RKO (cell line): ENCODE results near the gene SAFB2.

ENCODE experiments used
- DNase-seq: peaks from one replicate; pipeline ENCODE4 v3.0.0-alpha.2; 2016; ENCODE audit warnings: low spot score

SAFB2 gene

DNA sequence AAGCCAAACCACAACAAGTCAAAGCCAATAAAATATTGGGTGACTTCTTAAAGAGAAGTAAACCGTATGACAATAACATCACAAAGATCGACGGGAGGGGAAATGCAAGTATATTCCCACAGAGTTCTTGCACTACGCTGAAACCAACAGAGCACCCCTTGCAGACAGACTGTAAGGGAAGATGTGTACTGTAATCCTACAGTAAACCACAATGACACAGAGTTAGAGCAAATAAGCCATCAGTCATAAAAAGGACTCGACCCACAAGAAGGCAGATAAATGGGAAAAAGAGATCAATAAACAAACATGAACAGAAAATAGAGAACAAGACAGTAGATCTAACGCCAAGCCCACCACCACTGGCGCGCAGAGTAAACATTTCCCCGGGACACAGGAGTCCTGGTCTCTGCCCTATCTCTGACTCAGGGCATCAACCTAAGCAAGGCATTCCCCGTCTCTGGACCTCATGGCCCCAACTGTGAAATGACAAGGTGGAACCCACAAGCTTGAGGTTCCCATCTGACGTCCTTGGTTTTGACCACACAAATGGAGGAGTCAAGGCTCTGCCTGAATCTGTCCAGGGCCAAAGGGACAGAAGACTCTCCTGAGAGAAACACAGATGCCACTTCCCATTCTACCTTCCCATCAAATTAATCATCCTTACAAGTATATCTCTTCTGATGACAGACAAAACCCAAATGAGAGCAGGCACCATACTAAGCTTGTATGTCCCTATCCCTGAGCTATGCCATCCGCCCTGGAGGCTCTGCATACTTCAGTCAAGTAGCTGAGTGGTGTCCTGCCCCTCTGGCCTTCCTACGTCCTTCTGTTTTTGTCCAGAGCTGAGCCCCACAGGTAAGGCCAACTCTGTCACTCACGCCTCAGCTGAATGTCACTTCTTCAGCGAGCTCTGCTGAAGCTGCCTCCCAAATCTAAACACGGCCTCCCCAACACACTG is 15.0 kb downstream of the SAFB2 start:
- no peak for DNase-seq

- DNase-seq, result no peak
Measured at GRCh38 chr19:5605362-5605761, 17.2 kb downstream of the SAFB2 start.

GRCh38 chr19:5603626-5604025 is 18.9 kb downstream of the SAFB2 start:
- DNase-seq, result no peak

DNA sequence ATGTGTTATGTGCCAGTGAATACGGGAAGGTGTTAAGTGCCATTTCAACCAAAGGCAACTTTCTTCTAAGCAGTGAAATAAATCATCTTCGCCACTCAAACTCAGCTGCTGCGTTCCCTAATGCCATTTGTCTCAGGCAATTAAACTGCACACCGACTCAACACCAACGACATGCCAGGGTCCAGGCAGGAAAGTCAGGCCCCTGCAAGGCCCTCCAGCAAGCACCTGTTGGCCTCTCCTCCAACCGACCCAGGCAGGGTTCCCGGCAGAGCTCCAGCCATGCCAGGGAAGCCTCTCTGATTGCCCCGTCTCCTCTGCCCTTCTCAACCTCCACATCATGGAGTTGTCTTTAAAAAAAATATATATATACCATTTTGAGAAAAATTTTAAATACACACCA is 21.8 kb downstream of the SAFB2 start:
- DNase-seq, result no peak

GRCh38 chr19:5595745-5596144 is 26.8 kb downstream of the SAFB2 start:
- DNase-seq, result no peak

- DNase-seq, result no peak
Measured at GRCh38 chr19:5595129-5595528, 27.4 kb downstream of the SAFB2 start.

DNA sequence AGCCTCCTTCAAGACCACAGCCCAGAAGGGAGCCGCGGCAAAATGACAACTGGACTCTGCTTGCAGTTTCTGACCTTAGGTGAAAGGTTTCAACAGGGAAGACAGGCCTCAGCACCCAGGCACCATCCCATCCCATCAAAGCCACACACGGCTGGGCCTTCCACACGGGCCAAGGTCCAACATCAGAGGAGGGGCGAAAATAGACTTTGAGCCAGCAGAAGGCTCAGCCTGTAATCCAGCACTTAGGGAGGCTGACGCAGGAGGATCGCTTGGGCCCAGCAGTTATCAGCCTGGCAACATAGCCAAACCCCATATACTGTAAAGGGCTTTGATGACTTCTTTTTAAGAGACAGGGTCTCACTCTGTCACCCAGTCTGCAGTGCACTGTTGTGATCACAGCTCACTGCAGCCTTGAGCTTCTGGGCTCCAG is 28.0 kb downstream of the SAFB2 start:
- DNase-seq, result no peak

GRCh38 chr19:5593343-5594255 is 29.0 kb downstream of the SAFB2 start:
- no peak for DNase-seq

DNA sequence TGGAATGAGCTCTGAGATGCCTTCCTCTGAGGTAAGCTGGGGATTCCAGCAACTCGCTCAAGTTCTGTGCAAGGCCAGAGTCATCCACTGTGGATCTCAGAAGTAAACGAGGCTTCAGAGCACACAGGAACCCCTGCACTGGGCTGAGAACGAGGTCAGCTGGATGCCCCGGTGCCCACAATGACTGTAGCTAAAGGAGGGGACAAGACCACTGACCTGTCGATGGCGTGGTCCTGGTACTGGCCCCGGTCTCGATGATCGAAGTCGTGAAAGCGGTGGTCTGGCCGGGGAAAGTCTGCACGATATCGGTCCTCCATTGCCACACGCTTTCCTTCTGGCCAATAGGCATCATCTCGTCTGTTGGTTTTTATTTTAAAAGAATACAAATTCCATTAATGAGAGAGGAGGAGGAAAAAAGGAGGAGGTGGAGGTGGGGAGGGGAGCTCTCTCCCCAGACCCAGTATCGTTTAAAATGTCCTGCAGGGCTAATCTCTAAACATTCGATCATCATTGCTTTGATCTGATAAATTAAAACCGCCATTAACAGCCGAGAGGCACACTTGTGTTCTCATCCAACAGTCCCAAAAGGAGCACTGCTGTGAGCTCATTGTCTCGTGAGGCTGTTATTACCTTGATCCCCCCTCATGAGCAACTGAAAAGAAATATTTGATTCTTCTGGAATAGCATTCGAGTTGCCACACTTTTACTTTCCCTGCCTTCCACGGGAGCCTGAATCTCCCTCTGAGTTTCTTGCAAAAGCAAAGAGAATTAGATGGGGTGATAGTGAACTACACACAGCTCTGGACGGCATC is 29.8 kb downstream of the SAFB2 start:
- no peak for DNase-seq

DNA sequence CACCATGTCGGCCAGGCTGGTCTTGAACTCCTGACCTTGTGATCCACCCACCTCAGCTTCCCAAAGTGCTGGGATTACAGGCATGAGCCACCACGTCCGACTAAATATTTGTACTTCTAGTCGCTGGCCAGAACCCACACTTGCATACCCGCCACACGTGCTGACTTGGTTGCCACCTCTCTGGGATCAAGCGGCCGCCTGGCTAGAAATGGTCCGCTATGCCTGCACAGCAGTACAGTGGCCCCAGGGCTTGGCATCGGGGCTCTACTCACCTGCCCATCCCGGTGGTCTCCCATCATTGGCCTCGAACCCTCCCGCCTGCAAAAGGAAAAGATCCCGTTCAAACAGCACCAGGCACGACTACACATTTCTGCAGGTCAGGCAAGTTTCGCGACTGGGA is 31.1 kb downstream of the SAFB2 start:
- DNase-seq, result no peak

DNA sequence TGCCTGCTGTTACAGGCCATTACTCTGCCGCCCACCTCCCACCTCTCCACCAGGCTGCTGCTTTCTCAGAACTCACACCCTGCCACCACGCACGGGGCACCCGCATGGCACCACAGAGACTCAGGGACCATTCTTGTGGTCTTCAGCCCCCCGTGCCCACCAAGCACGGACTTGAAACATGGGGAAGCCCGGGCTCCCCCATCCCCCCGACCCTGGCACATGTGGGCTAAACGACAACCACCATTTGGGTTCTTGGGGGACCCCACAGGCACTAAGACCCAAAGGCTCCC is 31.8 kb downstream of the SAFB2 start:
- DNase-seq, result no peak

GRCh38 chr19:5590151-5590864 is 32.3 kb downstream of the SAFB2 start:
- DNase-seq, result no peak

DNA sequence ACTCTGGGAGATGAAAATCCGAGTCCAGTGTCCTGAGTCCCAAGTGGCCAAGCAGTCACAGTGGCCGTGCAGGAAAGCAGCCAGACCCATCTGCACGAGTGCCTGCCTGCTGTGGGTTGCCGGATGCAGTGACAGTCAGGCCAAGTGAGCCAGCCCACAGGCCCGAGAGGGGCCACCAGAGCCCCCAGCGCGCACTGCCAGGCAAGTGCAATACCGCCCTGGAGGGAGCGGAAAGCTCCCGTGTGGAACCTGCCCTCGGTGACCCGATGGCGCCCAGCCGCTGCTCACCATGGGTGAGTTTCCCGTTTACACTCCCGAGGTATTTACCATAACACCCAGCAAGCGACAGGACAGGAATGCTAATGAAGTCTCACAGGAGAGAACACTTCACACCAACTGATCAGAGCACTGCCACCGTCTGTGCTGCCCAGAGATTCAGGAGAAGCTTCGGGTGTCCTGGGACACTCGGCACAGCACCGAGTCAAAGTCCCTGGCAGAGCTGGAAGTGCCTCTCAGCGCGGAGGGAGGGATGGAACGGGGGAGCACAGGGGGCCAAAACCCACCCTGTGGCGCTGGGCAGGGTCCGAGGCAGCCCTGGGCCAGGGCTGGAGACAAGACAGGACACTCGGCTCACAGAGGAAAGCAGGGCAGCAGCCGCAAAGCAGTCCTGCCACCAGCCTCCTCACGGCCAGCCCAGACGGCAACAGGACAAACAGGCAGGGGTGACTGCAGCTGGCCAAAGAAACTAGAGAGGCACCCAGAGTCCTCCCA is 33.5 kb downstream of the SAFB2 start:
- DNase-seq, result no peak

DNA sequence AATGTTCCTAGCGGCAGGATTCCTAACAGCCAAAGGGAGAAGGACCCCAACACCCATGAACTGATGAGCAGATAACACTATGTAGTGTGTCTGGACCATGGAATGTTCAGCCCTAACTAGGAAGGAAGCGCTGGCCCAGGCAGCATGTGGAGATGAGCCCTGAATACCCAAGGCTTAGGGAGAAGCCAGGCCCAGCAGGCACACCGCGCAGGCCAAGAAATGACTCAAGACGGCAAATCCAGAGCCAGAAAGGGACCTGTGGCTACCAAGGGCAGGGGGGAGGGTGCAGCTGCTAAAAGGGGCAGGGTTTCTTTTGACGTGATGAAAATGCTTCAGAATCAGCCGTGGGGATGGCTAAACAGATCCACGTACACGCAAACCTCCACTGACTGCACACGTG is 34.1 kb downstream of the SAFB2 start:
- no peak for DNase-seq

GRCh38 chr19:5587661-5588060 is 34.9 kb downstream of the SAFB2 start:
- DNase-seq, result no peak

DNA sequence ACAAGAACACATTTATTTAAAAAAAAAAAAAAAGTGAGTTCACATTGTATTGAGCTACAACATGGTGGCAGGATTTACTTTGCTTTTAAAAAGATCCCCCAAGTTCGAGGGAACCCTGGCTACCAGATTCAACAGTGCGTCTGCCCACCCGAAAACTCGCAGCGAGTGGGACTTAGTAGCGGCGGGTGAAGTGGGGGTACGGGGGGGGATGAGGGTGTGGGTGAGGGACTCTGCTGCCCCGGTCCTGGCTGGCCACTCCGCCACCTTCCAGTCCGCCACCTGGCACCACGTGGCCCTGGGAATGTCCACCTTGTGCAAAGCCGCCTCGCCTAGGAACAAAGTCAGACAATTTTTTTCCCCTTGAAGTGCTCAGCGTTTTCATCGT is 35.5 kb downstream of the SAFB2 start:
- DNase-seq, result no peak

- no peak for DNase-seq
Measured at GRCh38 chr19:5586300-5587070, 36.1 kb downstream of the SAFB2 start.

- no peak for DNase-seq
Measured at GRCh38 chr19:5585461-5586299, 36.9 kb downstream of the SAFB2 start.

GRCh38 chr19:5580161-5580571 is 42.4 kb downstream of the SAFB2 start:
- no peak for DNase-seq
